SK-N-SH (cell line): ENCODE measurements around the gene LRP10. TPM values are rescaled to one million over a fixed set of nuclear protein-coding genes. Genes with fewer than 3 reads are reported as not detected.

Experiments used
- CTCF ChIA-PET: fragments of 300-600, 350-600 bp; formaldehyde crosslinking; extraction: SDS; loops from one replicate; lab custom pipeline; 2021; lab: Yijun Ruan, JAX
- POLR2A ChIA-PET: fragments of 350-600 bp; sonication (Branson Sonifier 250); formaldehyde crosslinking; extraction: SDS; loops from one replicate; lab custom pipeline; 2020; ENCODE audit warnings: antibody characterized with exemption, inconsistent platforms; lab: Yijun Ruan, JAX
- DNase-seq: peaks from one replicate; pipeline ENCODE4 v3.0.0; 2012
- H2AFZ ChIP-seq: fragments of 200-600 bp; sonication (generic); 2 replicates; pipeline ENCODE4 v1.8.1; 2016; ENCODE audit warnings: antibody characterized with exemption, mild to moderate bottlenecking, low read depth
- H3F3A ChIP-seq: fragments of 200-600 bp; sonication (generic); replicated peaks from 2 replicates; pipeline ENCODE3; 2016; ENCODE audit warnings: antibody characterized with exemption, mild to moderate bottlenecking; ENCODE audit not compliant: insufficient read depth
- H3K27ac ChIP-seq, 2 experiments: fragments of 200-500 bp in 1 of 2; fragments of 200-600 bp in 1 of 2; sonication (Bioruptor generic) in 1 of 2; sonication (generic), shearing (Covaris generic) in 1 of 2; 2 replicates each; pipeline versions ENCODE4 v1.5.1 to v1.6.1; 2014 to 2016; ENCODE audit warnings: low read depth in 2 of 2, inconsistent platforms in 1 of 2, low read length in 1 of 2, mild to moderate bottlenecking in 1 of 2, mixed read lengths in 1 of 2
- H3K27me3 ChIP-seq: fragments of 200-600 bp; sonication (generic), shearing (Covaris generic); 2 replicates; pipeline ENCODE4 v1.6.1; 2016; ENCODE audit warnings: mixed run types; ENCODE audit not compliant: insufficient read depth
- H3K36me3 ChIP-seq, 2 experiments: fragments of 200-500 bp in 1 of 2; fragments of 200-600 bp in 1 of 2; sonication (Bioruptor generic) in 1 of 2; sonication (generic) in 1 of 2; replicated peaks in 1 of 2; 2 replicates each; pipeline versions ENCODE3 to v1.5.1; 2014 to 2016; ENCODE audit warnings: low read length in 1 of 2, mild to moderate bottlenecking in 1 of 2; ENCODE audit not compliant: insufficient read depth in 2 of 2, control insufficient read depth in 1 of 2
- H3K4me1 ChIP-seq, 2 experiments: fragments of 200-500 bp in 1 of 2; fragments of 200-600 bp in 1 of 2; sonication (Bioruptor generic) in 1 of 2; sonication (generic), shearing (Covaris generic) in 1 of 2; 2 replicates each; pipeline versions ENCODE4 v1.5.1 to v1.6.1; 2014 to 2016; ENCODE audit warnings: low read depth in 1 of 2, low read length in 1 of 2, mixed run types in 1 of 2; ENCODE audit not compliant: insufficient read depth in 2 of 2, control insufficient read depth in 1 of 2
- H3K4me2 ChIP-seq: fragments of 200-600 bp; sonication (generic), shearing (Covaris generic); 2 replicates; pipeline ENCODE4 v1.6.1; 2017; ENCODE audit warnings: mixed run types
- H3K4me3 ChIP-seq, 2 experiments: fragments of 200-500 bp in 1 of 2; fragments of 200-600 bp in 1 of 2; sonication (Bioruptor generic) in 1 of 2; sonication (generic), shearing (Covaris generic) in 1 of 2; 2 replicates each; pipeline versions ENCODE4 v1.5.1 to v1.8.1; 2014 to 2016; ENCODE audit warnings: low read depth in 2 of 2, inconsistent platforms in 1 of 2, low read length in 1 of 2, mild to moderate bottlenecking in 1 of 2, mixed read lengths in 1 of 2, moderate library complexity in 1 of 2
- H3K79me2 ChIP-seq: fragments of 200-600 bp; sonication (generic); 2 replicates; pipeline ENCODE4 v1.8.1; 2017; ENCODE audit warnings: mild to moderate bottlenecking; ENCODE audit not compliant: insufficient read depth
- H3K9ac ChIP-seq: fragments of 200-600 bp; sonication (generic); 2 replicates; pipeline ENCODE4 v1.6.1; 2017; ENCODE audit warnings: mixed run types
- H3K9me2 ChIP-seq: fragments of 200-600 bp; sonication (generic); 2 replicates; pipeline ENCODE4 v1.6.1; 2017; ENCODE audit warnings: mixed run types
- H3K9me3 ChIP-seq: fragments of 200-600 bp; sonication (generic); 2 replicates; pipeline ENCODE4 v1.6.1; 2017; ENCODE audit warnings: mixed run types, mild to moderate bottlenecking, moderate library complexity
- H4K20me1 ChIP-seq: fragments of 200-600 bp; sonication (generic); 2 replicates; pipeline ENCODE4 v1.6.1; 2017; ENCODE audit warnings: mild to moderate bottlenecking, mixed run types; ENCODE audit not compliant: insufficient read depth
- CTCF ChIP-seq: fragments of 200-600 bp; sonication (generic); IDR thresholded peaks from 2 replicates; pipeline ENCODE4 v1.6.1; 2017; ENCODE audit warnings: antibody characterized with exemption, mild to moderate bottlenecking, moderate library complexity
- ELF1 ChIP-seq: IDR thresholded peaks from 2 replicates; pipeline ENCODE4 v1.4.0; 2012
- EP300 ChIP-seq, 2 experiments: IDR thresholded peaks; 2 replicates each; pipeline versions ENCODE4 v1.4.0 to v1.6.1; 2012; ENCODE audit warnings: borderline replicate concordance in 1 of 2, low read depth in 1 of 2, low read length in 1 of 2
- EZH2phosphoT487 ChIP-seq: fragments of 200-600 bp; sonication (generic); IDR thresholded peaks from 2 replicates; pipeline ENCODE4 v1.6.1; 2017; ENCODE audit warnings: low read depth, mixed run types, mild to moderate bottlenecking, antibody characterized with exemption, moderate library complexity, borderline replicate concordance
- FOSL2 ChIP-seq: IDR thresholded peaks from 2 replicates; pipeline ENCODE4 v1.4.0; 2012; ENCODE audit warnings: low read depth, mild to moderate bottlenecking, moderate library complexity, borderline replicate concordance
- FOXM1 ChIP-seq: IDR thresholded peaks from 2 replicates; pipeline ENCODE4 v1.4.0; 2012; ENCODE audit warnings: low read depth, mild to moderate bottlenecking
- GATA2 ChIP-seq: sonication (generic); formaldehyde crosslinking; IDR thresholded peaks from 2 replicates; pipeline ENCODE4 v1.5.0; 2020; ENCODE audit warnings: mild to moderate bottlenecking, missing genetic modification reagents
- JUND ChIP-seq: IDR thresholded peaks from 2 replicates; pipeline ENCODE4 v1.4.0; 2012
- MEF2A ChIP-seq: IDR thresholded peaks from 2 replicates; pipeline ENCODE4 v1.4.0; 2012; ENCODE audit warnings: low read depth, borderline replicate concordance
- MXI1 ChIP-seq: IDR thresholded peaks from 2 replicates; pipeline ENCODE4 v1.6.1; 2012; ENCODE audit warnings: mild to moderate bottlenecking, low read depth, low read length, improper control_type of control experiment
- NFIC ChIP-seq: IDR thresholded peaks from 2 replicates; pipeline ENCODE4 v1.4.0; 2012; ENCODE audit warnings: borderline replicate concordance
- NRF1 ChIP-seq: IDR thresholded peaks from 2 replicates; pipeline ENCODE4 v1.6.1; 2012; ENCODE audit warnings: low read depth, mild to moderate bottlenecking, low read length
- POLR2AphosphoS5 ChIP-seq: IDR thresholded peaks from 2 replicates; pipeline ENCODE4 v1.6.1; 2012; ENCODE audit warnings: low read depth, low read length
- RCOR1 ChIP-seq: fragments of 150-350 bp; IDR thresholded peaks from 2 replicates; pipeline ENCODE4 v1.6.1; 2017; ENCODE audit warnings: antibody characterized with exemption, low read length
- RFX5 ChIP-seq: IDR thresholded peaks from 2 replicates; pipeline ENCODE4 v1.6.1; 2012; ENCODE audit warnings: mild to moderate bottlenecking, improper control_type of control experiment, low read length
- SMC3 ChIP-seq: IDR thresholded peaks from 2 replicates; pipeline ENCODE4 v1.6.1; 2012; ENCODE audit warnings: low read depth, low read length, improper control_type of control experiment
- TAF1 ChIP-seq: IDR thresholded peaks from 2 replicates; pipeline ENCODE4 v1.6.1; 2012; ENCODE audit warnings: low read depth, mild to moderate bottlenecking, low read length, moderate library complexity, borderline replicate concordance
- TCF12 ChIP-seq: IDR thresholded peaks from 2 replicates; pipeline ENCODE4 v1.4.0; 2012
- ZBTB33 ChIP-seq: IDR thresholded peaks from 2 replicates; pipeline ENCODE4 v1.4.0; 2012; ENCODE audit warnings: low read depth, borderline replicate concordance
- WGBS: methylation state at CpG from one replicate; pipeline ENCODE4 v1.1.6; 2017; ENCODE audit warnings: low lambda C conversion rate; 5-methylcytosine and 5-hydroxymethylcytosine counted together
- polyA plus RNA-seq, 3 experiments: library from polyadenylated mRNA; depleted of rRNA; stranded (reverse); fragments of >200 nt; gene quantifications; 2 replicates each; pipeline ENCODE4 v1.2.3, GENCODE V29; 2012
- TF ChIP-seq, protein P1 (sequence below): IDR thresholded peaks from 2 replicates; pipeline ENCODE4 v1.4.0; 2012; ENCODE audit warnings: low read depth, borderline replicate concordance
- TF ChIP-seq, protein P2 (sequence below): IDR thresholded peaks from 2 replicates; pipeline ENCODE4 v1.6.1; 2012; ENCODE audit warnings: mild to moderate bottlenecking, low read depth, low read length, moderate library complexity
- TF ChIP-seq, protein P3 (sequence below): IDR thresholded peaks from 2 replicates; pipeline ENCODE4 v1.4.0; 2012; ENCODE audit warnings: low read depth

LRP10 gene
- polyA plus RNA-seq, 1 of the 3 experiments (the other 2 are of a cell fraction): 117 TPM

- TF ChIP-seq NRF1 (no peak), SMC3 (peak; percentile 96)
Measured at GRCh38 chr14:22822571-22823098, 48.9 kb upstream of the LRP10 start (continued).

- Histone ChIP-seq H3K4me3 (no peak overlapping the region), H3K4me2 (peak overlapping the region; percentile 3; the same call in 1 of the 2 replicates), H3K36me3 (no peaks in the 10 kb centered on the region), H3F3A (no peaks in the 10 kb centered on the region), H3K27ac (peak overlapping the region in 1 of 2 experiments; percentile 60; a peak in 2 of 4 replicates), H4K20me1 (no peaks in the 10 kb centered on the region), H2AFZ (peak overlapping the region; percentile 78), H3K4me1 (peaks cover 2 to 9% of the 10 kb centered on the region in 2 experiments; a peak in 2 of 4 replicates), H3K79me2 (peaks cover 2% of the 10 kb centered on the region), H3K27me3 (no peaks in the 10 kb centered on the region), H3K9ac (peak overlapping the region; percentile 37; the same call in 1 of the 2 replicates), H3K9me3 (no peaks in the 10 kb centered on the region), H3K9me2 (no peaks in the 10 kb centered on the region)
- ChIA-PET POLR2A (no interaction called here), CTCF (interaction anchor here (0.6 to 19.1 kb wide), 5 partner anchors 12 to 333 kb away, joined by 3 to 472 read pairs (median 3); no protein-coding TSS in a partner anchor)
- 54% methylated on average over 8 of the region's 8 CpGs for WGBS
- no peak for DNase-seq
- TF ChIP-seq CTCF (no peak), NFIC (peak; percentile 75), EP300 (IDR thresholded peaks at IDR 0.05; ENCODE audit: borderline replicate concordance in 1 of 2, low read depth in 1 of 2, low read length in 1 of 2) (peak in 1 of 2 experiments; percentile 51; a peak in 1 of 4 replicates), ELF1 (no peak), JUND (0 out of 2 replicates have a peak, but pooled peaks have one; percentile 55), FOSL2 (peak; percentile 54; the same call in 1 of the 2 replicates), RFX5 (no peak), RCOR1 (no peak), POLR2AphosphoS5 (peak; percentile 29; the same call in 1 of the 2 replicates), FOXM1 (no peak), EZH2phosphoT487 (no peak), TCF12 (peak; percentile 63), TAF1 (no peak), MEF2A (no peak), ZBTB33 (no peak), MXI1 (no peak), GATA2 (CRISPR knock-in tag) (no peak)
- TF ChIP-seq, protein P1, sequence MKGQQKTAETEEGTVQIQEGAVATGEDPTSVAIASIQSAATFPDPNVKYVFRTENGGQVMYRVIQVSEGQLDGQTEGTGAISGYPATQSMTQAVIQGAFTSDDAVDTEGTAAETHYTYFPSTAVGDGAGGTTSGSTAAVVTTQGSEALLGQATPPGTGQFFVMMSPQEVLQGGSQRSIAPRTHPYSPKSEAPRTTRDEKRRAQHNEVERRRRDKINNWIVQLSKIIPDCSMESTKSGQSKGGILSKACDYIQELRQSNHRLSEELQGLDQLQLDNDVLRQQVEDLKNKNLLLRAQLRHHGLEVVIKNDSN: no peak
- TF ChIP-seq, protein P2, sequence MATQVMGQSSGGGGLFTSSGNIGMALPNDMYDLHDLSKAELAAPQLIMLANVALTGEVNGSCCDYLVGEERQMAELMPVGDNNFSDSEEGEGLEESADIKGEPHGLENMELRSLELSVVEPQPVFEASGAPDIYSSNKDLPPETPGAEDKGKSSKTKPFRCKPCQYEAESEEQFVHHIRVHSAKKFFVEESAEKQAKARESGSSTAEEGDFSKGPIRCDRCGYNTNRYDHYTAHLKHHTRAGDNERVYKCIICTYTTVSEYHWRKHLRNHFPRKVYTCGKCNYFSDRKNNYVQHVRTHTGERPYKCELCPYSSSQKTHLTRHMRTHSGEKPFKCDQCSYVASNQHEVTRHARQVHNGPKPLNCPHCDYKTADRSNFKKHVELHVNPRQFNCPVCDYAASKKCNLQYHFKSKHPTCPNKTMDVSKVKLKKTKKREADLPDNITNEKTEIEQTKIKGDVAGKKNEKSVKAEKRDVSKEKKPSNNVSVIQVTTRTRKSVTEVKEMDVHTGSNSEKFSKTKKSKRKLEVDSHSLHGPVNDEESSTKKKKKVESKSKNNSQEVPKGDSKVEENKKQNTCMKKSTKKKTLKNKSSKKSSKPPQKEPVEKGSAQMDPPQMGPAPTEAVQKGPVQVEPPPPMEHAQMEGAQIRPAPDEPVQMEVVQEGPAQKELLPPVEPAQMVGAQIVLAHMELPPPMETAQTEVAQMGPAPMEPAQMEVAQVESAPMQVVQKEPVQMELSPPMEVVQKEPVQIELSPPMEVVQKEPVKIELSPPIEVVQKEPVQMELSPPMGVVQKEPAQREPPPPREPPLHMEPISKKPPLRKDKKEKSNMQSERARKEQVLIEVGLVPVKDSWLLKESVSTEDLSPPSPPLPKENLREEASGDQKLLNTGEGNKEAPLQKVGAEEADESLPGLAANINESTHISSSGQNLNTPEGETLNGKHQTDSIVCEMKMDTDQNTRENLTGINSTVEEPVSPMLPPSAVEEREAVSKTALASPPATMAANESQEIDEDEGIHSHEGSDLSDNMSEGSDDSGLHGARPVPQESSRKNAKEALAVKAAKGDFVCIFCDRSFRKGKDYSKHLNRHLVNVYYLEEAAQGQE: no peak
- TF ChIP-seq, protein P3, sequence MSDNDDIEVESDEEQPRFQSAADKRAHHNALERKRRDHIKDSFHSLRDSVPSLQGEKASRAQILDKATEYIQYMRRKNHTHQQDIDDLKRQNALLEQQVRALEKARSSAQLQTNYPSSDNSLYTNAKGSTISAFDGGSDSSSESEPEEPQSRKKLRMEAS: peak; percentile 66
Measured at GRCh38 chr14:22824711-22825359, 46.7 kb upstream of the LRP10 start.
